H9 (cell line): ENCODE data around the gene C5AR1. TPM values are rescaled to one million over a fixed set of nuclear protein-coding genes. Genes with fewer than 3 reads are reported as not detected.

Source experiments
- DNase-seq: peaks from one replicate; pipeline ENCODE4 v3.0.0-alpha.2; 2017
- H2AFZ ChIP-seq: one replicate; pipeline ENCODE4 v1.6.1; 2013; ENCODE audit warnings: mild to moderate bottlenecking, low read length, control low read depth, moderate library complexity
- H2AK5ac ChIP-seq: 2 replicates; pipeline ENCODE4 v1.6.1; 2013; ENCODE audit warnings: low read length, control low read depth, mixed read lengths; ENCODE audit not compliant: insufficient read length
- H2BK120ac ChIP-seq: one replicate; pipeline ENCODE4 v1.6.1; 2013; ENCODE audit warnings: low read depth, mild to moderate bottlenecking, low read length, control low read depth, inconsistent platforms; ENCODE audit not compliant: poor library complexity, severe bottlenecking
- H2BK12ac ChIP-seq: 2 replicates; pipeline ENCODE4 v1.6.1; 2013; ENCODE audit warnings: low read length, control low read depth, mixed read lengths, low read depth; ENCODE audit not compliant: insufficient read length
- H2BK15ac ChIP-seq: 2 replicates; pipeline ENCODE4 v1.6.1; 2013; ENCODE audit warnings: low read depth, low read length, control low read depth
- H2BK20ac ChIP-seq: one replicate; pipeline ENCODE4 v1.6.1; 2013; ENCODE audit warnings: low read depth, mild to moderate bottlenecking, low read length, control low read depth, inconsistent platforms; ENCODE audit not compliant: poor library complexity, severe bottlenecking
- H2BK5ac ChIP-seq: 2 replicates; pipeline ENCODE4 v1.6.1; 2013; ENCODE audit warnings: low read length, control low read depth, mixed read lengths; ENCODE audit not compliant: insufficient read length
- H3K14ac ChIP-seq: 2 replicates; pipeline ENCODE4 v1.6.1; 2013; ENCODE audit warnings: low read length, control low read depth; ENCODE audit not compliant: insufficient read depth
- H3K18ac ChIP-seq: 2 replicates; pipeline ENCODE4 v1.6.1; 2013; ENCODE audit warnings: low read depth, mild to moderate bottlenecking, mixed read lengths, low read length, control low read depth; ENCODE audit not compliant: insufficient read length
- H3K23ac ChIP-seq: 2 replicates; pipeline ENCODE4 v1.6.1; 2013; ENCODE audit warnings: low read length, control low read depth, mixed read lengths, low read depth; ENCODE audit not compliant: insufficient read length
- H3K23me2 ChIP-seq: 2 replicates; pipeline ENCODE4 v1.6.1; 2013; ENCODE audit warnings: low read depth, mild to moderate bottlenecking, mixed read lengths, low read length, control low read depth; ENCODE audit not compliant: insufficient read length, poor library complexity, severe bottlenecking
- H3K27ac ChIP-seq: 2 replicates; pipeline ENCODE4 v1.5.1; 2013; ENCODE audit warnings: low read length, control low read depth, mixed read lengths, low read depth; ENCODE audit not compliant: insufficient read length
- H3K27me3 ChIP-seq: 2 replicates; pipeline ENCODE4 v1.6.1; 2013; ENCODE audit warnings: low read length, control low read depth, inconsistent platforms; ENCODE audit not compliant: insufficient read depth
- H3K4ac ChIP-seq: 2 replicates; pipeline ENCODE4 v1.6.1; 2013; ENCODE audit warnings: low read depth, mild to moderate bottlenecking, control low read depth, inconsistent platforms, low read length, moderate library complexity
- H3K4me1 ChIP-seq: 2 replicates; pipeline ENCODE4 v1.6.1; 2013; ENCODE audit warnings: low read length, control low read depth, inconsistent platforms; ENCODE audit not compliant: insufficient read depth
- H3K4me2 ChIP-seq: 2 replicates; pipeline ENCODE4 v1.6.1; 2013; ENCODE audit warnings: low read length, control low read depth, mixed read lengths; ENCODE audit not compliant: insufficient read length, insufficient read depth
- H3K56ac ChIP-seq: 2 replicates; pipeline ENCODE4 v1.6.1; 2013; ENCODE audit warnings: low read depth, mild to moderate bottlenecking, mixed read lengths, low read length, control low read depth; ENCODE audit not compliant: insufficient read length
- H3K79me1 ChIP-seq: 2 replicates; pipeline ENCODE4 v1.6.1; 2013; ENCODE audit warnings: low read depth, mild to moderate bottlenecking, moderate library complexity, low read length, control low read depth, inconsistent platforms; ENCODE audit not compliant: insufficient read depth, poor library complexity, severe bottlenecking
- H3K79me2 ChIP-seq: 2 replicates; pipeline ENCODE4 v1.6.1; 2013; ENCODE audit warnings: low read length, control low read depth, inconsistent platforms; ENCODE audit not compliant: insufficient read depth
- H3K9ac ChIP-seq: 2 replicates; pipeline ENCODE4 v1.6.1; 2013; ENCODE audit warnings: low read length, control low read depth, mixed read lengths; ENCODE audit not compliant: insufficient read length; ENCODE audit errors: extremely low read depth
- H3K9me3 ChIP-seq: one replicate; pipeline ENCODE4 v1.6.1; 2013; ENCODE audit warnings: low read depth, low read length, inconsistent platforms; ENCODE audit not compliant: control insufficient read depth
- H3T11ph ChIP-seq: one replicate; pipeline ENCODE4 v1.6.1; 2013; ENCODE audit warnings: mild to moderate bottlenecking, low read length, control low read depth, inconsistent platforms
- H4K20me1 ChIP-seq: one replicate; pipeline ENCODE4 v1.6.1; 2013; ENCODE audit not compliant: control insufficient read depth, insufficient read length, insufficient read depth
- H4K5ac ChIP-seq: 2 replicates; pipeline ENCODE4 v1.6.1; 2013; ENCODE audit warnings: low read depth, mild to moderate bottlenecking, mixed read lengths, low read length, control low read depth; ENCODE audit not compliant: insufficient read length
- H4K8ac ChIP-seq: replicated peaks from 2 replicates; pipeline ENCODE4 v1.6.1; 2013; ENCODE audit warnings: low read length, control low read depth, mixed read lengths, low read depth; ENCODE audit not compliant: insufficient read length
- H4K91ac ChIP-seq: 2 replicates; pipeline ENCODE4 v1.6.1; 2013; ENCODE audit warnings: low read depth, mild to moderate bottlenecking, moderate library complexity, mixed read lengths, low read length, control low read depth; ENCODE audit not compliant: insufficient read length
- H3K27ac Mint-ChIP-seq, 3 experiments: 2 replicates in 2 of 3; 3 replicates in 1 of 3; pipeline ENCODE4 v1.8.0; 2020 to 2021; ENCODE audit warnings: mixed read lengths in 3 of 3, mild to moderate bottlenecking in 1 of 3, moderate library complexity in 1 of 3
- H3K27me3 Mint-ChIP-seq: 2 replicates; pipeline ENCODE4 v1.8.0; 2021; ENCODE audit warnings: low read depth, mild to moderate bottlenecking, moderate library complexity, mixed read lengths
- H3K36me3 Mint-ChIP-seq, 3 experiments: 2 replicates in 2 of 3; 3 replicates in 1 of 3; pipeline ENCODE4 v1.8.0; 2020 to 2021; ENCODE audit warnings: low read depth in 3 of 3, mixed read lengths in 3 of 3; ENCODE audit not compliant: insufficient read depth in 1 of 3
- H3K4me1 Mint-ChIP-seq, 2 experiments: 2 replicates each; pipeline ENCODE4 v1.8.0; 2020; ENCODE audit warnings: mixed read lengths in 2 of 2
- H3K4me3 Mint-ChIP-seq, 2 experiments: 2 replicates in 1 of 2; 3 replicates in 1 of 2; pipeline ENCODE4 v1.8.0; 2020 to 2021; ENCODE audit warnings: mild to moderate bottlenecking in 2 of 2, mixed read lengths in 2 of 2, moderate library complexity in 1 of 2
- H3K9me3 Mint-ChIP-seq, 2 experiments: 2 replicates in 1 of 2; 3 replicates in 1 of 2; pipeline ENCODE4 v1.8.0; 2020; ENCODE audit warnings: mild to moderate bottlenecking in 2 of 2, mixed read lengths in 2 of 2, moderate library complexity in 1 of 2
- CTCF ChIP-seq: fragments of 200-600 bp; sonication (generic); conservative IDR thresholded peaks from 3 replicates; pipeline ENCODE4 v1.8.0; 2021; ENCODE audit warnings: antibody characterized with exemption, mild to moderate bottlenecking
- WGBS: extraction: QIAGEN DNeasy Blood & Tissue Kit; methylation state at CpG from one replicate; pipeline ENCODE4 v1.1.7; 2013; ENCODE audit warnings: missing lambda C conversion rate, low lambda C conversion rate, mixed read lengths; ENCODE audit not compliant: insufficient read length; ENCODE audit errors: extremely low coverage; 5-methylcytosine and 5-hydroxymethylcytosine counted together
- total RNA-seq: library from RNA; stranded (reverse); gene quantifications from 2 replicates; pipeline ENCODE4 v1.2.1, GENCODE V29; 2021

C5AR1 gene
- total RNA-seq, 1 experiment from 2014 or later, result 1.8 TPM

- Mint-ChIP-seq H3K27me3 (no peaks in the 10 kb centered on the region), H3K4me3 (no peak overlapping the region), H3K27ac (no peak overlapping the region), H3K9me3 (no peaks in the 10 kb centered on the region), H3K36me3 (peaks cover 69 to 92% (median 86%) of the 10 kb centered on the region in 3 experiments), H3K4me1 (no peaks in the 10 kb centered on the region)
- Histone ChIP-seq H3K4me1 (no peaks in the 10 kb centered on the region), H3K4ac (no peak overlapping the region), H2BK12ac (no peak overlapping the region), H3K79me1 (no peaks in the 10 kb centered on the region), H3K14ac (no peak overlapping the region), H4K20me1 (no peaks in the 10 kb centered on the region), H3K27ac (no peak overlapping the region), H2AFZ (no peak overlapping the region), H3K79me2 (no peaks in the 10 kb centered on the region), H2BK15ac (no peak overlapping the region), H4K8ac (no peak overlapping the region), H2BK20ac (no peak overlapping the region), H3K4me2 (no peak overlapping the region), H3T11ph (no peak overlapping the region), H2BK120ac (no peak overlapping the region), H2AK5ac (no peak overlapping the region), H4K91ac (no peak overlapping the region), H3K9ac (no peak overlapping the region), H3K56ac (no peak overlapping the region), H4K5ac (no peak overlapping the region), H3K9me3 (no peaks in the 10 kb centered on the region), H3K23ac (no peak overlapping the region), H3K27me3 (no peaks in the 10 kb centered on the region), H2BK5ac (no peak overlapping the region), H3K23me2 (no peaks in the 10 kb centered on the region), H3K18ac (no peak overlapping the region)
- TF ChIP-seq CTCF, result no peak
- no CpG with 5 or more reads among the region's 21 CpGs for WGBS
- no peak for DNase-seq
These were observed 52.7 kb downstream of the C5AR1 start for GRCh38 chr19:47362321-47362720.
